Measurements from ENCODE around the gene ZNF227. TPM values are rescaled to one million over a fixed set of nuclear protein-coding genes. Genes with fewer than 3 reads are reported as not detected.
A peak's percentile ranks its signal among the peaks of the same experiment; 100 is the strongest.
"Not testable (repeated sequence)": the region's sequence is repeated elsewhere in the genome, so short reads cannot be mapped to it uniquely, and the experiment has no call there.

ZNF227 gene
- total RNA-seq (18.9 TPM), polyA plus RNA-seq (ENCODE audit: insufficient read depth in 1 of 8, insufficient read length in 8 of 8, low replicate concordance in 1 of 8) (10 to 100 TPM; 11.1 to 15.1 (median 12.7) TPM)
- long read RNA-seq, donor 1, partial matches to known transcripts = 0 of 1 reads
- long read RNA-seq, donor 1, other reads (novel, unspliced or antisense) = 0 of 1 reads
- long read RNA-seq, donor 2 = 0 reads
- long read RNA-seq, donor 3, partial matches to known transcripts = 0 of 1 reads
- long read RNA-seq, donor 3, other reads (novel, unspliced or antisense) = 0 of 1 reads
- long read RNA-seq, donor 4, partial matches to known transcripts = 0 of 1 reads
- long read RNA-seq, donor 4, other reads (novel, unspliced or antisense) = 0 of 1 reads
- long read RNA-seq, donor 5, partial matches to known transcripts = 0 of 2 reads
- long read RNA-seq, donor 5, other reads (novel, unspliced or antisense) = 0 of 2 reads
- long read RNA-seq, donor 6, partial matches to known transcripts = 0 of 2 reads
- long read RNA-seq, donor 6, other reads (novel, unspliced or antisense) = 0 of 2 reads
- long read RNA-seq, donor 7 = 0 reads
- long read RNA-seq, donor 8, partial matches to known transcripts = 0 of 1 reads
- long read RNA-seq, donor 8, other reads (novel, unspliced or antisense) = 0 of 1 reads
- long read RNA-seq, donor 9 = 0 reads
- long read RNA-seq, donor 10, partial matches to known transcripts = 0 of 4 reads
- long read RNA-seq, donor 10, other reads (novel, unspliced or antisense) = 0 of 4 reads
- long read RNA-seq, donor 11, partial matches to known transcripts = 0 of 3 reads
- long read RNA-seq, donor 11, other reads (novel, unspliced or antisense) = 0 of 3 reads

DNA sequence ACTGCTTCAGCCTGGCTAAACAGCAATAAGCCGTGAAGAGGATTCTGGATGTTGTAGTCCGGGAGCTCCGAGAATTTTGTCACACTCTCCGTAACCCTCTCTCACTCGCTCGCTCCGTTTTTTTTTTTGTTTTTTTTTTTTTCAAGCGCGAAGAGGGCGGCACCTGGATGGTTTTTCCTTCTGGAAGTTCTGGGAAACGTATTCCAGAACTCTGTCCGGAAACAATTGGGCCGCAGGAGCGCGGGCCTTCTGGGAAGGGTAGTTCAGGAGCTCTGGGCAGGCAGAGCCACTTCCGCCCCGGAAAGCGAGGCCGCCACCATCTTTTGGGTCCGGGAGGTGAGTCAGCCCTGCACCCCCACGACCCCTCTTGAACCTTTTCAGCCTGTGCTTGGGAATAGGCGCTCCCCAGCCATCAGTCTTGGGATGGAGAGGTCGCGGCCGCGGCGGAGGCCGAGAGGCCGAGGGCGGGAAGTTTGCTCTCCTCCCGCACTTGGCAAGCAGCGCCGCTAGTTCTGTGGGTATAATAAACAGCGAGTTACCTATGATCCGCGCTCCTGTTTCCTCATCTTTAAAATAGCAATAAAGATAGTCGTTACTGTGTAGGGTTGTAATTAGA lies at the start of gene ZNF227:
Gene ZNF227, plus strand, starts transcription at position 283 of the 616 bp plus-strand sequence. CDS start 5,261 bp downstream, outside the sequence.
- 1% methylated on average over 12 of the region's 37 CpGs for WGBS (ENCODE audit: insufficient coverage)
- H3K9me3 ChIP-seq (replicated peaks; ENCODE audit: control insufficient read depth, low read depth, low read length) = no peaks in the 10 kb centered on the region
- H3K27ac ChIP-seq (ENCODE audit: low read length) = peak within 1 kb of the TSS; percentile 95
- peak within 1 kb of the TSS; percentile 97 for H3K4me3 ChIP-seq (ENCODE audit: low read length)
- peaks cover 16% of the 10 kb centered on the region for H3K36me3 ChIP-seq (ENCODE audit: control insufficient read depth, insufficient read depth, low read length)
- H3K27me3 ChIP-seq (ENCODE audit: control insufficient read depth, insufficient read depth, low read length) = no peaks in the 10 kb centered on the region
- peaks cover 2% of the 10 kb centered on the region for H3K4me1 ChIP-seq (ENCODE audit: control insufficient read depth, insufficient read depth, low read length)
- DNase-seq = peak; percentile 99

DNA sequence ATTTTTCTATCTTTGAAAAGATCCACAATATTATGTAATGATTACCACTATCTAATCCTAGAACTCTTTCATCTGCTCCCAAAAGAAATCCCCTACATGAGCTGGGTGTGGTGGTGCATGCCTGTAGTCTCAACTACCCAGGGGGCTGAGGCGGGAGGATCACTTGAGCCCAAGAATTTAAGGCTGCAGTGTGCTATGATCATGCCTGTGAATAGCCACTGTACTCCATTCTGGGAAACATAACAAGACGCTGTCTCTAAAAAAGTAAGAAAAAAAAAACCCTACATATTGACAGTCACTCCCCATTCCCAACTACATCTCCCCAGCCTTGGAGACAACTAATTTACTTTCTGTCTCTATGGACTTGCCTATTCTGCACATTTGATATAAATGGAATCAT lies 48.5 kb upstream of the ZNF227 start:
- Histone ChIP-seq H3K4me3 (ENCODE audit: low read length) (no peak overlapping the region), H3K27ac (ENCODE audit: low read length) (no peak overlapping the region), H3K36me3 (ENCODE audit: control insufficient read depth, insufficient read depth, low read length) (peaks cover 12% of the 10 kb centered on the region), H3K4me1 (ENCODE audit: control insufficient read depth, insufficient read depth, low read length) (peaks cover 3% of the 10 kb centered on the region), H3K9me3 (replicated peaks; ENCODE audit: control insufficient read depth, low read depth, low read length) (peaks cover 25% of the 10 kb centered on the region), H3K27me3 (ENCODE audit: control insufficient read depth, insufficient read depth, low read length) (no peaks in the 10 kb centered on the region)
- no CpG with 5 or more reads among the region's 2 CpGs for WGBS (ENCODE audit: insufficient coverage)
- no peak for DNase-seq

DNA sequence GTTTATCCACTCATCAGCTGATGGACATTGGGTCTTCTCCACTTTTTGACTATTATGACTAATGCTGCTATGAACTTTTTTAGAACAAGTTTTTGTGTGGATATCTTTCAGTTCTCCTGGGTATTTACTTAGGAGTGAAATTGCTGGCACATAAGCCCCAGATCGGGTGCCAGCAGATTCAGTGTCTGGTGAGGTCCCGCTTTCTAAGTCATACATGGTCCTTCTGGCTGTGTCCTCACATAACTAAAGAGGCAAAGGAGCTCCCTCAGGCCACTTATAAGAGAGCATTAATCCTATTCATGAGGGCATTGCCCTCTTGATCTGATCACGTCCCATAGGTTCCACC lies 48.0 kb upstream of the ZNF227 start:
- H3K9me3 ChIP-seq (replicated peaks; ENCODE audit: control insufficient read depth, low read depth, low read length) = peaks cover 21% of the 10 kb centered on the region
- 67% methylated on average over 1 of the region's 3 CpGs for WGBS (ENCODE audit: insufficient coverage)
- H3K27me3 ChIP-seq (ENCODE audit: control insufficient read depth, insufficient read depth, low read length) = no peaks in the 10 kb centered on the region
- peaks cover 3% of the 10 kb centered on the region for H3K4me1 ChIP-seq (ENCODE audit: control insufficient read depth, insufficient read depth, low read length)
- peak overlapping the region; percentile 97 for H3K27ac ChIP-seq (ENCODE audit: low read length)
- H3K4me3 ChIP-seq (ENCODE audit: low read length) = peak overlapping the region; percentile 92
- peaks cover 15% of the 10 kb centered on the region for H3K36me3 ChIP-seq (ENCODE audit: control insufficient read depth, insufficient read depth, low read length)
- DNase-seq = no peak

DNA sequence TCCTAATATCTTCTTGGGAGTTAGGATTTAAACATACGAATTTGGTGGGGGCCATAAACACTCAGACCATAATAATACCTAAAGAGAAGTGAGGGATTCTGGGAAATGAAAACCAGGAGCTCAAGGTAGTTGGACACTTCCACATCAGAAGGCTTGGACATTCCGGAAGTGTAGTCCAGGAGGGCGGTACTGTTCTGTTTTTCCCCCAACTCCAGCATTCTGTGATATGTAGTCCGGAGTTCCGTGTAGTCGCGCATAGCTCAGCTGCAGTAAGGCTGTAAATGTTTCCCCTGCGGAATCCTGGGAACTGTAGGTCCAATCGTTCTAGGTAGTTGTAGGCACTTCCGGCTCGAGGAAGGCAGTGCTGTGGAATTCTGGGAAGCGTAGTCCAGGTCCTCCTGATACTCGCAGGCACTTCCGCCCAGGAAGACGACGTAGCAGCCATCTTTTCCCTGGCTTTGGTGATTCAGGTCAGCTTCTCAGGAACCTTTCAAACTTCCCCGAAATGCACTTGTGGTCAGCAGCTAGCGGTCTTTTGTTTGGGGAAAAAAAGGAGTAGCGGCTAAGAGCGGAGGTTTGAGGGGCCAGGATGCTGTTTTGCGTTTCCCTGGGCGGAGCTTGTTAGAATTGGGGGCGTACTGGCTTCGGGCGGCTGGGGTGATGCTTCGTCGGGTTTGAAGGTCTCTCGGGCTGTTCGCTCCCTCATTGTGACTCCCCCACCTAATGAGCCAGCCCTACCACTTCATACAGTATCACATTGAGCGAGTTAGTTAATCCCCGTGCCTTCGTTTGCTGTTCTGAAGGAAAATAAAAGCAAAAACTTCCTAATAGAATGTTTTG lies 47.4 kb upstream of the ZNF227 start, which contains the start of gene ZNF226:
Gene ZNF226, plus strand, starts transcription at position 428 of the 840 bp plus-strand sequence. CDS start 4,981 bp downstream, outside the sequence.
- Histone ChIP-seq H3K27me3 (ENCODE audit: control insufficient read depth, insufficient read depth, low read length) (no peaks in the 10 kb centered on the region), H3K4me3 (ENCODE audit: low read length) (peak within 1 kb of the TSS; percentile 92), H3K36me3 (ENCODE audit: control insufficient read depth, insufficient read depth, low read length) (peaks cover 20% of the 10 kb centered on the region), H3K9me3 (replicated peaks; ENCODE audit: control insufficient read depth, low read depth, low read length) (peaks cover 21% of the 10 kb centered on the region), H3K27ac (ENCODE audit: low read length) (peak within 1 kb of the TSS; percentile 97), H3K4me1 (ENCODE audit: control insufficient read depth, insufficient read depth, low read length) (peaks cover 3% of the 10 kb centered on the region)
- WGBS (ENCODE audit: insufficient coverage) = 0% methylated on average over 22 of the region's 32 CpGs
- DNase-seq = peak; percentile 100

DNA sequence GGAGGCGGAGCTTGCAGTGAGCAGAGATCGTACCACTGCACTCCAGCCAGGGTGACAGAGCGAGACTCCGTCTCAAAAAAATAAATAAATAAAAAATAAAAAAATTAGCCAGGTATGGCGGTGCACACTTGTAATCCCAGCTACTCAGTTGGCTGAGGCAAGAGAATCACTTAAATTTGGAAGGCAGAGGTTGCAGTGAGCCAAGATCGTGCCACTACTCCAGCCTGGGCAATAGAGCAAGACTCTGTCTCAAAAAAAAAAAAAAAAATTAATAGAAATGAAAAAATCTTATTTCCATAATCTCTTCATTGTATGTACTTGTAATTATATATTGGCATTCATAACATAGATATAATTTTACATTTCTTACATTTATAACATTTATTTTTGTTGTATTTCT lies 41.7 kb upstream of the ZNF227 start:
- not testable (repeated sequence) for DNase-seq; H3K4me3 ChIP-seq (ENCODE audit: low read length); H3K4me1 ChIP-seq (ENCODE audit: control insufficient read depth, insufficient read depth, low read length); H3K27ac ChIP-seq (ENCODE audit: low read length); H3K27me3 ChIP-seq (ENCODE audit: control insufficient read depth, insufficient read depth, low read length)
- Histone ChIP-seq H3K9me3 (replicated peaks; ENCODE audit: control insufficient read depth, low read depth, low read length) (peaks cover 21% of the 10 kb centered on the region), H3K36me3 (ENCODE audit: control insufficient read depth, insufficient read depth, low read length) (peaks cover 59% of the 10 kb centered on the region)
- WGBS (ENCODE audit: insufficient coverage) = no CpG with 5 or more reads among the region's 6 CpGs

DNA sequence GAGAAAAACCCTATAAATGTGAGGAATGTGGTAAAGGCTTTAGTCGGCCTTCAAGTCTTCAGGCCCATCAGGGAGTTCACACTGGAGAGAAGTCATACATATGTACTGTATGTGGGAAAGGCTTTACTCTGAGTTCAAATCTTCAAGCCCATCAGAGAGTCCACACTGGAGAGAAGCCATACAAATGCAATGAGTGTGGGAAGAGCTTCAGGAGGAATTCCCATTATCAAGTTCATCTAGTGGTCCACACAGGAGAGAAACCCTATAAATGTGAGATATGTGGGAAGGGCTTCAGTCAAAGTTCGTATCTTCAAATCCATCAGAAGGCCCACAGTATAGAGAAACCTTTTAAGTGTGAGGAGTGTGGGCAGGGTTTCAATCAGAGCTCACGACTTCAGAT lies 35.7 kb upstream of the ZNF227 start:
- 100% methylated on average over 1 of the region's 3 CpGs for WGBS (ENCODE audit: insufficient coverage)
- Histone ChIP-seq H3K36me3 (ENCODE audit: control insufficient read depth, insufficient read depth, low read length) (peaks cover 46% of the 10 kb centered on the region), H3K4me3 (ENCODE audit: low read length) (no peak overlapping the region), H3K9me3 (replicated peaks; ENCODE audit: control insufficient read depth, low read depth, low read length) (peaks cover 53% of the 10 kb centered on the region), H3K4me1 (ENCODE audit: control insufficient read depth, insufficient read depth, low read length) (no peaks in the 10 kb centered on the region), H3K27me3 (ENCODE audit: control insufficient read depth, insufficient read depth, low read length) (no peaks in the 10 kb centered on the region), H3K27ac (ENCODE audit: low read length) (no peak overlapping the region)
- no peak for DNase-seq

DNA sequence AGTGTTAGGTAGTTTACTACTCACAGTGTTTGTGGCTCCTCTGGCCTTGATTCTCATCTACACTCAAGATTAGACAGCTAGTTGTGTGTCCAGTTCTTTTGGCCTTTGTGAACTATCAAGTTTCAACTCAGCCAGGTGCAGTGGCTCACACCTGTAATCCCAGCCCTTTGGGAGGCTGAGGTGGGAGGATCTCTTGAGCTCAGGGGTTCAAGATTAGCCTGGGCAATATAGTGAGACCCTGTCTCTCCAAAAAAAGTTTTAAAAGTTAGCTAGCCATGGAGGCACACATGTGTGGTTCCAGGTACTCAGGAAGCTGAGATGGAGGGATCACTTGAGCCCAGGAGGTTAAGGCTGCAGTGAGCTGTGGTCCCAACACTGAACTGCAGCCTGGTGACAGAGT lies 31.4 kb upstream of the ZNF227 start:
- H3K4me3 ChIP-seq (ENCODE audit: low read length) = no peak overlapping the region
- peaks cover 52% of the 10 kb centered on the region for H3K9me3 ChIP-seq (replicated peaks; ENCODE audit: control insufficient read depth, low read depth, low read length)

DNA sequence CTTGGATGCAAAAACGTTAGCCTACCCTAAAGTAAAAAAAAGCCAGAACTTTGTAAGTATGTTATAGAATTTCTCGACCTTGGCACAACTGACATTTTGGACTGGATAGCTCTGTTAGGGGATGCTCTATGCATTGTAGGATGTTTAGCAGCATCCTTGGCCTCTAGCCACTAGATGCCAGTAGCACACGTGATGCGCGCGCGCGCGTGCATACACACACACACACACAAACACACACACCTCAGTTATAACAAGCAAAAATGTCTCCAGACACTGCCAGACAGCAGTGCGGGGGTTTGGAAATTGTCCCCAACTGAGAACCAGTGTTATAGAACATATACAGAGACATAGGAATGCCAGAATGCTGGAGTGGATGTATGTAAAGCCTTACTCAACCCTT lies 30.2 kb upstream of the ZNF227 start:
- Histone ChIP-seq H3K27me3 (ENCODE audit: control insufficient read depth, insufficient read depth, low read length) (no peaks in the 10 kb centered on the region), H3K4me3 (ENCODE audit: low read length) (no peak overlapping the region), H3K27ac (ENCODE audit: low read length) (no peak overlapping the region), H3K9me3 (replicated peaks; ENCODE audit: control insufficient read depth, low read depth, low read length) (peaks cover 40% of the 10 kb centered on the region), H3K4me1 (ENCODE audit: control insufficient read depth, insufficient read depth, low read length) (no peaks in the 10 kb centered on the region), H3K36me3 (ENCODE audit: control insufficient read depth, insufficient read depth, low read length) (peaks cover 2% of the 10 kb centered on the region)
- no peak for DNase-seq
- WGBS (ENCODE audit: insufficient coverage) = 82% methylated on average over 2 of the region's 10 CpGs

More for the DNA sequence above, 31.4 kb upstream of the ZNF227 start:
- Histone ChIP-seq H3K27me3 (ENCODE audit: control insufficient read depth, insufficient read depth, low read length) (no peaks in the 10 kb centered on the region), H3K27ac (ENCODE audit: low read length) (no peak overlapping the region), H3K4me1 (ENCODE audit: control insufficient read depth, insufficient read depth, low read length) (no peaks in the 10 kb centered on the region), H3K36me3 (ENCODE audit: control insufficient read depth, insufficient read depth, low read length) (peaks cover 14% of the 10 kb centered on the region)
- DNase-seq = no peak

DNA sequence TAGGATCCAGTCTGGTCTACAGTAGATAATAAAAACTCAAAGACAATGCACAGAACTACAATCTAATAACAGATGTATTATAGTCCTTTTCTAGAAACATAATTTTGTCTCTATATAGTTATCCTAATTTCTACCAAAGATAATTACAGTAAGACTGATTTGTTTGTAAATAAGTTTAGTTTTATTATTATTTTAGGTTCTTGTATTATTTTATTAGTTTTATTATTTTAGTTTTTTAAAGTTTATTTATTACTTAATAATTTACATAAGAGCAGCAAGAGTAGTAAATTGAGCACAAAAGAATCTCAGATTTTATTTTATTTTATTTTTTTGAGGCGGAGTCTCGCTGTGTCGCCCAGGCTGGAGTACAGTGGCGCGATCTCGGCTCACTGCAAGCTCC lies 22.3 kb upstream of the ZNF227 start:
- no peaks in the 10 kb centered on the region for H3K27me3 ChIP-seq (ENCODE audit: control insufficient read depth, insufficient read depth, low read length)
- no peaks in the 10 kb centered on the region for H3K36me3 ChIP-seq (ENCODE audit: control insufficient read depth, insufficient read depth, low read length)
- no peak overlapping the region for H3K27ac ChIP-seq (ENCODE audit: low read length)
- WGBS (ENCODE audit: insufficient coverage) = 100% methylated on average over 3 of the region's 6 CpGs
- no peaks in the 10 kb centered on the region for H3K4me1 ChIP-seq (ENCODE audit: control insufficient read depth, insufficient read depth, low read length)
- no peak for DNase-seq
- H3K9me3 ChIP-seq (replicated peaks; ENCODE audit: control insufficient read depth, low read depth, low read length) = peaks cover 7% of the 10 kb centered on the region
- H3K4me3 ChIP-seq (ENCODE audit: low read length) = no peak overlapping the region

Measured in muscle of leg (tissue), 16 donors.